ENCODE data around the gene GIPR. TPM values are rescaled to one million over a fixed set of nuclear protein-coding genes. Genes with fewer than 3 reads are reported as not detected.

The GIPR gene
- total RNA-seq, 2 donors from 2014 or later, result 10.8 to 14.6 TPM

DNA sequence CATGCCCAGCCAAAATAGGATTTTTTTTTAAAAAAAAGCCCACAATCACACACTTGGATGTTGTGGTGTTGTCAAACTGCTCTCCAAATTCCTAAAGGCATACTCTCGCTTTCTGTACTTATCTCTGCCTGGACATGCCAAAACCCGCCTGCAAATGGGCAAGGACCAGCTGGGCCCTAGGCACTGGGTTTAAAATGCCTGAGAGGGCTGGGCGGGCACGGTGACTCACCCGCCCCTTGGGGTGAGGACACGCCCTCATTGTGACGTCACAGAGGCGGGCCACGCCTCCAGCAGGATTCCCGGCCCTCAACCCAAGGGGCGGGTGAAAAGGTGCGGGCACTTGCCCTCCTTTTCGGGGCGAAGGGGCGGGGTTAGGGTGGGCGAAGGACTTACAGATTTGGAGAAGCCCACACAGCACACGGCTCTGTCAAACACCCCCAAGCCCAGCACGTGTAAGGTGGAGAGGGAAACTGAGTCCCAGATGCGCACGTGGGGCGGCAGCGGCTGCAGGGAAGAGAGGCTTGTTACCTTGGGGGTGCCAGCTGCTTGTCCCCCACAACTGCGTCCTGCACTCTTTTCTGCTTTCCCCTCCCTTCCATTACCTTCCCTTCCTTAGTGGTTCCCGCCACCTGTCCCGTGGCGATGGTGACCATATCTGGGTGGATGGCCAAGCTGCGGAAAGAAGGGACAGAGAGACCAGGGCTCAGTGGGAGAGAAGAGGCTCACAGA is 35.4 kb upstream of the GIPR start:
- WGBS, 2 experiments (ENCODE audit: insufficient coverage in 1 of 2, insufficient read length in 1 of 2), result 41 to 57% methylated on average over 11 to 27 of the region's 27 CpGs
- H3K9me3 ChIP-seq (ENCODE audit: control insufficient read depth, low read length), result no peaks in the 10 kb centered on the region
- Mint-ChIP-seq H3K9me3 (no peaks in the 10 kb centered on the region), H3K36me3 (ENCODE audit: low read depth) (peaks cover 18% of the 10 kb centered on the region), H3K27ac (peak overlapping the region; percentile 94), H3K27me3 (ENCODE audit: insufficient read depth) (no peaks in the 10 kb centered on the region), H3K4me3 (peak overlapping the region; percentile 21), H3K4me1 (peaks cover 8% of the 10 kb centered on the region)
- no peak for TF ChIP-seq CTCF (conservative IDR thresholded peaks at IDR 0.05)
- H3K4me1 ChIP-seq (ENCODE audit: control insufficient read depth, insufficient read depth, low read length), result no peaks in the 10 kb centered on the region
- DNase-seq, result peak; percentile 98
- no peak overlapping the region for H3K4me3 ChIP-seq (ENCODE audit: low read length)
- H3K27ac ChIP-seq (ENCODE audit: low read depth, low read length), result no peak overlapping the region
- peaks cover 15% of the 10 kb centered on the region for H3K36me3 ChIP-seq (ENCODE audit: control insufficient read depth, insufficient read depth, low read length)
- no peak overlapping the region for H3K9ac ChIP-seq (ENCODE audit: extremely low read depth, low read length, poor library complexity, severe bottlenecking)
- H3K27me3 ChIP-seq (ENCODE audit: control insufficient read depth, insufficient read depth, low read length, poor library complexity, severe bottlenecking), result no peaks in the 10 kb centered on the region

- 86 to 92% methylated on average over 1 of the region's 1 CpG for WGBS, 2 experiments (ENCODE audit: insufficient coverage in 1 of 2, insufficient read length in 1 of 2)
- H3K9ac ChIP-seq (ENCODE audit: extremely low read depth, low read length, poor library complexity, severe bottlenecking), result no peak overlapping the region
- H3K27me3 ChIP-seq (ENCODE audit: control insufficient read depth, insufficient read depth, low read length, poor library complexity, severe bottlenecking), result no peaks in the 10 kb centered on the region
- Mint-ChIP-seq H3K36me3 (ENCODE audit: low read depth) (no peaks in the 10 kb centered on the region), H3K27me3 (ENCODE audit: insufficient read depth) (no peaks in the 10 kb centered on the region), H3K4me1 (peaks cover 17% of the 10 kb centered on the region), H3K4me3 (no peak overlapping the region), H3K9me3 (no peaks in the 10 kb centered on the region), H3K27ac (no peak overlapping the region)
- no peaks in the 10 kb centered on the region for H3K36me3 ChIP-seq (ENCODE audit: control insufficient read depth, insufficient read depth, low read length)
- TF ChIP-seq CTCF (conservative IDR thresholded peaks at IDR 0.05), result no peak
- no peak for DNase-seq
- peaks cover 5% of the 10 kb centered on the region for H3K4me1 ChIP-seq (ENCODE audit: control insufficient read depth, insufficient read depth, low read length)
- no peaks in the 10 kb centered on the region for H3K9me3 ChIP-seq (ENCODE audit: control insufficient read depth, low read length)
- H3K27ac ChIP-seq (ENCODE audit: low read depth, low read length), result no peak overlapping the region
- H3K4me3 ChIP-seq (ENCODE audit: low read length), result no peak overlapping the region
Observed at GRCh38 chr19:45636275-45636674, 31.7 kb upstream of the GIPR start.

- no peak for DNase-seq
- TF ChIP-seq CTCF (conservative IDR thresholded peaks at IDR 0.05), result no peak
- Histone ChIP-seq H3K9me3 (ENCODE audit: control insufficient read depth, low read length) (no peaks in the 10 kb centered on the region), H3K36me3 (ENCODE audit: control insufficient read depth, insufficient read depth, low read length) (no peaks in the 10 kb centered on the region), H3K9ac (ENCODE audit: extremely low read depth, low read length, poor library complexity, severe bottlenecking) (no peak overlapping the region), H3K4me3 (ENCODE audit: low read length) (no peak overlapping the region), H3K4me1 (ENCODE audit: control insufficient read depth, insufficient read depth, low read length) (peaks cover 5% of the 10 kb centered on the region), H3K27ac (ENCODE audit: low read depth, low read length) (no peak overlapping the region), H3K27me3 (ENCODE audit: control insufficient read depth, insufficient read depth, low read length, poor library complexity, severe bottlenecking) (no peaks in the 10 kb centered on the region)
- Mint-ChIP-seq H3K4me3 (no peak overlapping the region), H3K36me3 (ENCODE audit: low read depth) (no peaks in the 10 kb centered on the region), H3K4me1 (peaks cover 17% of the 10 kb centered on the region), H3K27me3 (ENCODE audit: insufficient read depth) (no peaks in the 10 kb centered on the region), H3K27ac (no peak overlapping the region), H3K9me3 (no peaks in the 10 kb centered on the region)
- 80% methylated on average over 2 of the region's 2 CpGs; no CpG with 5 or more reads in 1 of the 2 experiments for WGBS, 2 experiments (ENCODE audit: insufficient coverage in 1 of 2, insufficient read length in 1 of 2)
Observed at GRCh38 chr19:45636902-45637301, 31.1 kb upstream of the GIPR start.
